PC-9 (cell line): Measurements from ENCODE around the gene BET1L. TPM values are rescaled to one million over a fixed set of nuclear protein-coding genes. Genes with fewer than 3 reads are reported as not detected.

Source experiments
- BruUV-seq: library from RNA; stranded (reverse); fragments of 400-500 nt; replicated peaks from 2 replicates; lab custom pipeline; 2021; lab: Mats Ljungman, UMichigan
- CTCF ChIA-PET: fragments of 300-600 bp; sonication (Branson Sonifier 250); formaldehyde crosslinking; loops from one replicate; lab custom pipeline; 2022; ENCODE audit warnings: antibody characterized with exemption; lab: Charles Lee
- POLR2A ChIA-PET: fragments of 300-600 bp; sonication (Branson Sonifier 250); formaldehyde crosslinking; loops from one replicate; lab custom pipeline; 2022; ENCODE audit warnings: antibody characterized with exemption; ENCODE audit not compliant: unreplicated experiment; lab: Charles Lee
- DNase-seq, 2 experiments: peaks; one replicate each; pipeline versions ENCODE4 v3.0.0 to v3.0.0-alpha.2; 2015 to 2022; ENCODE audit warnings: mixed read lengths in 1 of 2
- H2AFZ ChIP-seq: fragments of 200-600 bp; sonication (generic); 2 replicates; pipeline ENCODE4 v1.8.1; 2017; ENCODE audit warnings: antibody characterized with exemption
- H3F3A ChIP-seq: fragments of 200-600 bp; sonication (generic); 2 replicates; pipeline ENCODE4 v1.8.1; 2017; ENCODE audit warnings: antibody characterized with exemption, mild to moderate bottlenecking, low read depth; ENCODE audit not compliant: insufficient read depth
- H3K27ac ChIP-seq: fragments of 200-600 bp; sonication (generic); 2 replicates; pipeline ENCODE4 v1.6.1; 2016; ENCODE audit warnings: mixed run types
- H3K27me3 ChIP-seq: fragments of 200-600 bp; sonication (generic); 2 replicates; pipeline ENCODE4 v1.6.1; 2016; ENCODE audit warnings: low read depth, mixed run types; ENCODE audit not compliant: insufficient read depth
- H3K36me3 ChIP-seq: fragments of 200-600 bp; sonication (generic); 2 replicates; pipeline ENCODE4 v1.6.1; 2016; ENCODE audit warnings: low read depth, mixed run types
- H3K4me1 ChIP-seq: fragments of 200-600 bp; sonication (generic); replicated peaks from 2 replicates; pipeline ENCODE4 v1.6.1; 2016; ENCODE audit warnings: mixed run types; ENCODE audit not compliant: insufficient read depth
- H3K4me2 ChIP-seq: fragments of 200-600 bp; sonication (generic); 2 replicates; pipeline ENCODE4 v1.6.1; 2017; ENCODE audit warnings: mixed run types
- H3K4me3 ChIP-seq: fragments of 200-600 bp; sonication (generic); 2 replicates; pipeline ENCODE4 v1.6.1; 2016; ENCODE audit warnings: mixed run types
- H3K79me2 ChIP-seq: fragments of 200-600 bp; sonication (generic); 2 replicates; pipeline ENCODE4 v1.6.1; 2017; ENCODE audit warnings: low read depth, mixed run types
- H3K9me2 ChIP-seq: fragments of 200-600 bp; sonication (generic); 2 replicates; pipeline ENCODE4 v1.8.1; 2017; ENCODE audit warnings: mild to moderate bottlenecking; ENCODE audit not compliant: insufficient read depth
- H3K9me3 ChIP-seq: fragments of 200-600 bp; sonication (generic); 2 replicates; pipeline ENCODE4 v1.8.1; 2016; ENCODE audit warnings: low read depth; ENCODE audit not compliant: insufficient read depth
- H4K20me1 ChIP-seq: fragments of 200-600 bp; sonication (generic); 2 replicates; pipeline ENCODE4 v1.8.1; 2017; ENCODE audit not compliant: insufficient read depth
- EZH2 ChIP-seq: fragments of 200-600 bp; sonication (generic); IDR thresholded peaks from 2 replicates; pipeline ENCODE4 v1.8.0; 2017; ENCODE audit warnings: antibody characterized with exemption, low read depth
- intact Hi-C: fragments of 100-400 bp; cut with micrococcal nuclease; formaldehyde crosslinking; loops from one replicate; pipeline ENCODE4 v1.10.0; 2022; ENCODE audit not compliant: unreplicated experiment
- total RNA-seq: library from RNA; stranded (reverse); gene quantifications from 2 replicates; pipeline ENCODE4 v1.2.3, GENCODE V29; 2021
- TF ChIP-seq, protein P1 (sequence below): fragments of 200-600 bp; sonication (generic); conservative IDR thresholded peaks from 2 replicates; pipeline ENCODE4 v1.6.1; 2017; ENCODE audit warnings: mixed run types, antibody characterized with exemption, mild to moderate bottlenecking, moderate library complexity

The BET1L gene
- total RNA-seq, 1 experiment from 2014 or later = 45.7 TPM

DNA sequence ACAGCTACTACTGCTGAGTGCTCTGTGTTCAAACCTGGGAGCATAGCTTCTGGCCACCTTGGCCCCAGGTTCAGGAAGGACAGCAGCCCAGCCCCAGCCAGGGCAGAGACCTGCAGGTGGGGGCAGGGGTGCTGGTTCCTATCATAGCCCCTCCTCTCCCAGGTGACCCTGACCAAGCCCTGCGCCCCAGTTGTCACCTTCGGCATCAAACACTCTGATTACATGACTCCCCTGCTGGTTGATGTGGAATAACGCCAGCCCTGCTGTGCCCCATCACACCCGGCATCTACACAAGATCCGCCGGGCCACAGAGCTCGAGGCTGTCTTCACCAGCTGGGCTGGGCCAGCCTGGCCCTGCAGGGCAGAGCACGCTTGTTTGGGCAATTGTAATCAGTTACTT, 7.4 kb downstream of the BET1L start:
- H2AFZ ChIP-seq = no peak overlapping the region
- ChIA-PET POLR2A (no interaction called here), CTCF (no interaction called here)
- no peaks in the 10 kb centered on the region for H3K9me3 ChIP-seq
- DNase-seq = no peak
- no peaks in the 10 kb centered on the region for H3K9me2 ChIP-seq
- H3K27me3 ChIP-seq = no peaks in the 10 kb centered on the region
- H4K20me1 ChIP-seq = no peaks in the 10 kb centered on the region
- H3F3A ChIP-seq = no peaks in the 10 kb centered on the region
- intact Hi-C loops = no loop called here
- H3K27ac ChIP-seq = no peak overlapping the region
- no peak overlapping the region for H3K4me3 ChIP-seq
- H3K4me1 ChIP-seq = no peaks in the 10 kb centered on the region
- H3K79me2 ChIP-seq = no peaks in the 10 kb centered on the region
- H3K36me3 ChIP-seq = no peaks in the 10 kb centered on the region
- BruUV-seq = no TSS peak
- no peak overlapping the region for H3K4me2 ChIP-seq
- TF ChIP-seq, protein P1, sequence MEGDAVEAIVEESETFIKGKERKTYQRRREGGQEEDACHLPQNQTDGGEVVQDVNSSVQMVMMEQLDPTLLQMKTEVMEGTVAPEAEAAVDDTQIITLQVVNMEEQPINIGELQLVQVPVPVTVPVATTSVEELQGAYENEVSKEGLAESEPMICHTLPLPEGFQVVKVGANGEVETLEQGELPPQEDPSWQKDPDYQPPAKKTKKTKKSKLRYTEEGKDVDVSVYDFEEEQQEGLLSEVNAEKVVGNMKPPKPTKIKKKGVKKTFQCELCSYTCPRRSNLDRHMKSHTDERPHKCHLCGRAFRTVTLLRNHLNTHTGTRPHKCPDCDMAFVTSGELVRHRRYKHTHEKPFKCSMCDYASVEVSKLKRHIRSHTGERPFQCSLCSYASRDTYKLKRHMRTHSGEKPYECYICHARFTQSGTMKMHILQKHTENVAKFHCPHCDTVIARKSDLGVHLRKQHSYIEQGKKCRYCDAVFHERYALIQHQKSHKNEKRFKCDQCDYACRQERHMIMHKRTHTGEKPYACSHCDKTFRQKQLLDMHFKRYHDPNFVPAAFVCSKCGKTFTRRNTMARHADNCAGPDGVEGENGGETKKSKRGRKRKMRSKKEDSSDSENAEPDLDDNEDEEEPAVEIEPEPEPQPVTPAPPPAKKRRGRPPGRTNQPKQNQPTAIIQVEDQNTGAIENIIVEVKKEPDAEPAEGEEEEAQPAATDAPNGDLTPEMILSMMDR = no peak
- TF ChIP-seq EZH2 = no peak

- Histone ChIP-seq H3K4me3 (no peak overlapping the region), H3K27ac (no peak overlapping the region), H3K4me1 (no peaks in the 10 kb centered on the region), H3K27me3 (no peaks in the 10 kb centered on the region), H3K4me2 (no peak overlapping the region), H2AFZ (no peak overlapping the region), H3F3A (no peaks in the 10 kb centered on the region), H3K79me2 (no peaks in the 10 kb centered on the region), H4K20me1 (no peaks in the 10 kb centered on the region), H3K9me3 (no peaks in the 10 kb centered on the region), H3K9me2 (no peaks in the 10 kb centered on the region), H3K36me3 (no peaks in the 10 kb centered on the region)
- no TSS peak for BruUV-seq
- TF ChIP-seq, protein P1 = no peak
- TF ChIP-seq EZH2 = no peak
- ChIA-PET CTCF (no interaction called here), POLR2A (no interaction called here)
- no peak for DNase-seq
- intact Hi-C loops = no loop called here
These were observed 8.1 kb downstream of the BET1L start for GRCh38 chr11:199004-199581.

- TF ChIP-seq EZH2 = no peak
- TF ChIP-seq, protein P1 = no peak
- no peaks in the 10 kb centered on the region for H3F3A ChIP-seq
- no peaks in the 10 kb centered on the region for H3K9me2 ChIP-seq
- peaks cover 3% of the 10 kb centered on the region; the same call in 1 of the 2 replicates for H3K27me3 ChIP-seq
- H3K4me2 ChIP-seq = no peak overlapping the region
- H3K4me1 ChIP-seq = no peaks in the 10 kb centered on the region
- no peak for DNase-seq
- POLR2A ChIA-PET = no interaction called here
- no peak overlapping the region for H3K4me3 ChIP-seq
- no peaks in the 10 kb centered on the region for H3K36me3 ChIP-seq
- H3K79me2 ChIP-seq = no peaks in the 10 kb centered on the region
- CTCF ChIA-PET = no interaction called here
- intact Hi-C loops = no loop called here
- H2AFZ ChIP-seq = no peak overlapping the region
- no peaks in the 10 kb centered on the region for H4K20me1 ChIP-seq
- H3K9me3 ChIP-seq = no peaks in the 10 kb centered on the region
- BruUV-seq = no TSS peak
- no peak overlapping the region for H3K27ac ChIP-seq
These were observed 8.9 kb downstream of the BET1L start for GRCh38 chr11:198236-198806.
